ENCODE measurements around the gene E2F4.

E2F4 gene

GRCh38 chr16:67174706-67175231 is 17.2 kb upstream of the E2F4 start:
- no peak for FAIRE-seq

GRCh38 chr16:67176662-67177061 is 15.3 kb upstream of the E2F4 start:
- FAIRE-seq: no peak

- no peak for FAIRE-seq
Observed at GRCh38 chr16:67177743-67178699, 13.9 kb upstream of the E2F4 start.

- FAIRE-seq: no peak
Observed at GRCh38 chr16:67179421-67180080, 12.4 kb upstream of the E2F4 start.

- no peak for FAIRE-seq
Observed at GRCh38 chr16:67180166-67180565, 11.8 kb upstream of the E2F4 start.

DNA sequence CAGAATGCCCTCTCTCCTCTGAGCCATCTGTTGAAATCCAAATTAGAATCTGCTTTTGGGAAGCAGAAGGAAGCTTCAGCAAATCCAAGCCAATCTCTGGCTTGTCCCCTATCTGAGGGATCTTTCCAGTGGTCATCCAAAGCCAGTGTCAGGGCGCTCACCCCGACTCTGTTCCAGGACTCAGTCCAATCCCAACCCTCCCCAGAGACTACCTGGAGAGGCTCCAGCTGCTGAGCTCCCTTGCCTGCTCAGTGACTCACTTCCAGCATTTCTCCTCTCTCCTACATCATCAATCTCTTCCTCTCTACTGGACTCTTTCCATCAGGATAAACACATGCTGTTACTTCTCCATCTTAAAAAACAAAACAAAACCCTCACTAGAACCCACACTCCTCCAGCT is 10.6 kb upstream of the E2F4 start:
- FAIRE-seq: no peak

DNA sequence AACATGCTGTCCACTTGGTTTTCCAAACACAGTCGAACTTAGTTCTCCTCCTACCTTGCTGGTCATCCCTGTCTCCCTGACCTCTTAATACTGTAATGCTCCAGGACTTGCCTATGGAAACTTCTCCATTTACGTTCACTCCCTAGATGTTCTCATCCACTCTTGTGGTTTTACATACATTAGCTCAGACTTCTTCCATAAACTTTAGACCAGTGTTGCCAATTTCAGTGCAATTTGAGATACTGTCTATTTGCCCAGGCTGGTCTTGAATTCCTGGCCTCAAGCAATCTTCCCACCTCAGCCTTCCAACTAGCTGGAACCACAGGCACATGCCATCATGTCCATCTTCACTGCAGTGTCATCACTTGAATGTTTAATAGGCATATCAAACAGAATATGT is 9.7 kb upstream of the E2F4 start:
- FAIRE-seq: no peak

GRCh38 chr16:67183284-67183626 is 8.7 kb upstream of the E2F4 start:
- no peak for FAIRE-seq

DNA sequence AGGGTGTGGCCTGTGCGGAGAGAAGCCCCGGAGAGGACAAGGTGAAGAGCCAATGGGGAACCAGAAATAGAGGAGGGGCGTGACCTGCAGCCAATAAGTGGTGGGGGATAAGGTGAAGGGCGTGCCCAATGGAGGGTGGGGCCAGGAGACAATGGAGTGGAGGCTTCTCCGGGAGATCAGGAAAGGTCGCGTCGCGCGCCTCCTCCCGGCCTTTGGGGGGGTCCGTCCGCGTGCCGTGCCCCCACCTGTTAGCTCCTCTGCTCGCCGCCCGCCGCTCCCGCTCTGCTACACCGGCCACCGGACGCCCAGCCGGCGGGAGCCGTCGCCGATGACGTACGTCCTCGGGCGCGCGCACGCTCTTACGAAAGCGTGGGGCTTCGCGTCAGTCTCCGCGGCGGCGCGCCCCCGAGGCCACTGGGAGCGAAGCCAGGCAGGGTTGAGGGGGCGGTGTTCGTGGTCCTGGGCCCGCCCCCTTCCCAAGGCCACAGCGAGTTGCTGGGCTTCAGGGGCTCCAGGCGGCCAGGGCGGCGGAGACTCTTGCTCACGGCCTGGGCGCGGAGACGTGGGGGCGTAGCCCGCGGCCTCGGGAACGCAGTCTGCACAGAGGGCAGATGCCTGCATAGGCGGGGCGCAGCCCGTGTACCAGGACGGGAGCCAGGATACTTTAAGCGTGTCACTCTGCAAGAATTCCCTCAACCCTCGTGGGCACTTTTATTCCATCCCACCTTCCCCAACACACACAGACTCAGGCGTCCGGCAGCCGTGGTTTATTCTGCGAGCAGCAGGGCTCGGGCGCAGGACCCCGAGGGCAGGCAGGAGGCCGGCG is 8.1 kb upstream of the E2F4 start, which contains the start of gene MATCAP1:
MATCAP1 (minus strand) TSS at position 337 of the 826 bp plus-strand sequence. CDS start 3,353 bp downstream, outside the sequence.
- peak; percentile 83 for FAIRE-seq

DNA sequence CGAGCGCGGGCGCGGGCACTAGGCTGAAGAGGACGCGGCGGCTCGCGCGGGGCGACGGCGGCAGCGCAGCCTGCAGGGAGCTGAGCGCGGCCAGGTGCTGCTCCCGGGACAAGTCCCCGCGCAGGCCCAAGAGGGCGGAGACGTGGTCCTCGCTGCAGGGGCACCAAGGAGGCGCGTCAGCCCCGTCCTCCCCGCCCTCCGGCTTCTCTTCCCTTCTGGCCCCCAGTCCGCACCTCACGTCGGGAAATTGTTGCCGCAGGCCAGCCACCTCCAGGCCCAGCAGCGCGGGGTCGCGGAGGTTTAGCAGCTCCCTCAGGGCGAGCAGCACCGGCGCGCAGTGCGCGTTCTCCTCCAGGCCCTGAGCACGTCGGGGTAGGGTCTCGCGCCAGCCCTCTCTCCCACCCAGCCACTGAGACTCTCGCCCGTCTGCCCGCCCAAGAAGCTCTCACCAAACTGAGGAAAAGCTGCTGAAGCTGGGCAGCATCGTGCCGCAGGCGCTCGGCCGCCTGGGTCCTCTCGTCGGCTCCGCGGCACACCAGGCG is 7.4 kb upstream of the E2F4 start:
- no peak for FAIRE-seq

- peak; percentile 61 for FAIRE-seq
Observed at GRCh38 chr16:67184995-67185650, 6.8 kb upstream of the E2F4 start.

DNA sequence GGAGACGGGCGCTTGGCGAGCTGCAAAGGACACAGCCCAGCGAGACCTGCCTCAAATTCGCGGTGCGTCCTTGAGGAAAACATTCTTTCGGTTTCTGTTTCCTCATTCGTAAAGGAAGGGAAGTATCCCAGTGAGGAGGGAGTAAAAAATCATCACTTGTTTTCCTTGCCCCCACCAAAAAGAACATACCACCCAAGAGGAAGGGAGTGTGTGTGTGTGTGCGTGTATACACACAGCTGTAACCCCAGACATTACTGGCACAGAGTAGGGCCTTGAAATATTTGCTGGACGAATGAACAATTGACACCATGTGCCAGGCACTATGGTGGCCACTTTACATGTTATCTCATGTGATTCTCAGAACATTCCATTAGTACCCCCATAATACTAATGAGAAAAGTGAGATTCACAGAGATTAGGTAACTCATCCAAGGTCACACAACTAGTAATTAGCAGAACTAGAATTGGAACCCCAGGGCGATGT is 6.3 kb upstream of the E2F4 start:
- no peak for FAIRE-seq

DNA sequence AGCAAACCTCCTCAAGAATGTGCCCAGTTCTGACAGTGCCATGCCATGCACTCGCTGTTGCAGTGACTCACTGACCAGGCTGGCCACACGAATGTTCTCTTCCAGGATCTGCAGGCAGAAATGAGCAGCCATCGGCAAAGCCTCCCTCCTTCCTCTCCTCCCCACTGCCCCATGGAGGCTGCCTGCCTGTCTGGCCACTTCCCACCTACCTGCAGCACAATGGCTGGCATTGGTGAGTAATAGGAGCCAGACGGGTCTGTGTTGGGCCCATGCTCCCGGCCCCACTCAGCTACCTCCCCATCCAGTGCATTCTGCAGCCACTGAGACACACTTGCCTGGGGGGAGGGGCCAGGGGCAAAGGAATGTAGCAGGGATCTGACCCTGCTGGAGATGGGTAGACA is 5.4 kb upstream of the E2F4 start:
- FAIRE-seq: no peak

DNA sequence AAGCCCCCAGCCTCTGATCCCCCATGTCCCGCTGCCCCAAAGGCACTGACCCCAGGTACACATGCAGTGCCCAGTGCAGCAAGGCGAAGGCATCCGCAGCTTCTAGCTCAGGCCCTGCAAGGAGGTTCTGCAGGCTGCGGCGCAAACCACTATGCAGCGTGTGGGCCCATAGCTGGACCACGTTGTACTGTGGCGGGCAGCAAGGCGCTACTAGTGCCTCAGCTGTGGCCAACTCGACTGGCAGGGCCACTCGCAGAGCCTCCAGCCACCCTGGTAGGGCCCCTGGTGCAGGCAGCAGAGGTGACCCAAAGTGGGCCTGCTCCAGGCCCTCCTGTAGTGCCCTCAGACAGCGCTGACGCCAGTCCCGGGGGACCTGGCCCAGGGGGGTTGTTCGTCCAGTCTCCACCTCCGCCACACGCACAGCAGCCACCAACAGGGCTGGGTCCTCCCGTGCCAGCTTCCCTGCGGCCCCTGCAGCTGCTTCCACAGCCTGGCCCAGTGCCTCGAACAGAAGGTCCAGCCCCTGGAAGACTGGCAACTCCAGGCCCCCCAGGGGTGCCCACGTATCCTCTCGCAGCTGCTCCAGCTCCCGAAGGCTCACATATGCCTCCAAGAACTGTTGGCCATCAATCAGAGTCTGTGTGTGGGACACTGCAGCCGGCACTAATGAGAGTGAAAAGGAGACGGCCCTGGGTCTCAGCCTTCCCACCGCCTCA is 4.6 kb upstream of the E2F4 start:
- FAIRE-seq: no peak

DNA sequence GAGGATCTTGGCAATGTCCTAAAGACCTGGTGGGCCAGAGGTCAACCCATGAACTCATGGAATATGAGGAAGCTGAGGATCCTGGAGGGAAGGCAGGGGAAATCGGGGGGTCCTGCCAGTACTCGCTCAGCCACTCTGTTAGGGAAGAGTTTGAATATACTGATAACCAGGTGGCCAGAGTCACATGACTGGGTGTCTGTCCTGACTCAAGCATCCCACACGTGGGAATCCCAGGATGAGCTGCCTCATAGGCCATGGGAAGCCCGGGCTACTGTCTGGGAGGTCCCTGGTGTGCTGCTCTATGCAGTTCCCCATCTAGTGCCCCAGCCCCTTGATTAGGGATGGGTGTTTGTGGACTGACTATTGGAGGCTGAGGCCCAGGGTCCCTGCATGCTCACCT is 3.6 kb upstream of the E2F4 start:
- no peak for FAIRE-seq

GRCh38 chr16:67188798-67189197 is 3.2 kb upstream of the E2F4 start:
- no peak for FAIRE-seq

- no peak for FAIRE-seq
Observed at GRCh38 chr16:67190041-67190440, 1.9 kb upstream of the E2F4 start, which contains the start of gene EXOC3L1. Gene EXOC3L1, minus strand, starts transcription at chr16:67190136. Its CDS starts 460 bp downstream, at chr16:67189676.

- FAIRE-seq: no peak
Observed at GRCh38 chr16:67190448-67191399, 1.2 kb upstream of the E2F4 start.

GRCh38 chr16:67191411-67191994 is 452 bp upstream of the E2F4 start:
- no peak for FAIRE-seq

All from TTC549 (cell line).